Testis (tissue), 3 donors: ENCODE results near the gene LBX2. TPM values are rescaled to one million over a fixed set of nuclear protein-coding genes. Genes with fewer than 3 reads are reported as not detected.

Experiments used
- DNase-seq: peaks from one replicate; pipeline ENCODE4 v3.0.0-alpha.2; 2019
- H3K27ac ChIP-seq, 2 donors: fragments of 200-600 bp; sonication (generic); one replicate each; pipeline ENCODE4 v1.5.1; 2019
- H3K27me3 ChIP-seq: fragments of 200-600 bp; sonication (generic); one replicate; pipeline ENCODE4 v1.5.1; 2019
- H3K36me3 ChIP-seq: fragments of 200-600 bp; sonication (generic); one replicate; pipeline ENCODE4 v1.5.1; 2017; ENCODE audit warnings: low read depth; ENCODE audit errors: missing control alignments
- H3K4me1 ChIP-seq: fragments of 200-600 bp; sonication (generic); one replicate; pipeline ENCODE4 v1.5.1; 2019
- H3K4me3 ChIP-seq, 2 donors: fragments of 200-600 bp; sonication (generic); one replicate each; pipeline ENCODE4 v1.5.1; 2017 to 2019
- H3K9me3 ChIP-seq: fragments of 200-600 bp; sonication (generic); one replicate; pipeline ENCODE4 v1.5.1; 2017
- POLR2A ChIP-seq: fragments of 450-650 bp; IDR thresholded peaks from one replicate; pipeline ENCODE4 v1.6.1; 2017; ENCODE audit warnings: antibody characterized with exemption, mild to moderate bottlenecking, moderate library complexity
- WGBS, 2 donors: methylation state at CpG; one replicate each; pipeline ENCODE4 v1.1.5; 2018; 5-methylcytosine and 5-hydroxymethylcytosine counted together
- intact Hi-C: fragments of 100-400 bp; cut with DNase I; formaldehyde crosslinking; loops from one replicate; pipeline ENCODE4 v1.15.1; 2023; ENCODE audit warnings: low total_unique reads
- polyA plus RNA-seq: library from polyadenylated mRNA; stranded (reverse); fragments of 350-450 nt; fragmentation: Illumina TruSeq; extraction: RNeasy Lipid Tissue Mini Kit (QIAGEN cat#74804); gene quantifications from one replicate; pipeline ENCODE4 v1.2.3, GENCODE V29; 2014; ENCODE audit warnings: low read depth, low replicate concordance; ENCODE audit not compliant: insufficient read depth
- total RNA-seq, 2 donors: library from RNA; depleted of rRNA; stranded (reverse); fragments of >200 nt; gene quantifications; one replicate each; pipeline ENCODE4 v1.2.3, GENCODE V29; 2016
- TF ChIP-seq, protein P1 (sequence below), 3 experiments: fragments of 450-650 bp in 2 of 3; fragments of 200-600 bp in 1 of 3; sonication (generic) in 1 of 3; IDR thresholded peaks; one replicate each; pipeline ENCODE4 v1.5.1; 2016 to 2019; ENCODE audit warnings: antibody characterized with exemption in 3 of 3, mild to moderate bottlenecking in 2 of 3, moderate library complexity in 1 of 3

LBX2 gene
- total and polyA plus RNA-seq, 3 donors from 2014 or later = 0.33 to 1.4 TPM; not detected in 1

GRCh38 chr2:74526649-74527230 is 27.3 kb upstream of the LBX2 start:
- Histone ChIP-seq H3K27me3 (no peaks in the 10 kb centered on the region), H3K4me1 (peaks cover 16% of the 10 kb centered on the region), H3K4me3 (no peak overlapping the region), H3K9me3 (no peaks in the 10 kb centered on the region), H3K27ac (no peak overlapping the region), H3K36me3 (no peaks in the 10 kb centered on the region)
- 95 to 99% methylated on average over 11 of the region's 11 CpGs for WGBS, 2 donors
- no peak for DNase-seq
- TF ChIP-seq, protein P1, sequence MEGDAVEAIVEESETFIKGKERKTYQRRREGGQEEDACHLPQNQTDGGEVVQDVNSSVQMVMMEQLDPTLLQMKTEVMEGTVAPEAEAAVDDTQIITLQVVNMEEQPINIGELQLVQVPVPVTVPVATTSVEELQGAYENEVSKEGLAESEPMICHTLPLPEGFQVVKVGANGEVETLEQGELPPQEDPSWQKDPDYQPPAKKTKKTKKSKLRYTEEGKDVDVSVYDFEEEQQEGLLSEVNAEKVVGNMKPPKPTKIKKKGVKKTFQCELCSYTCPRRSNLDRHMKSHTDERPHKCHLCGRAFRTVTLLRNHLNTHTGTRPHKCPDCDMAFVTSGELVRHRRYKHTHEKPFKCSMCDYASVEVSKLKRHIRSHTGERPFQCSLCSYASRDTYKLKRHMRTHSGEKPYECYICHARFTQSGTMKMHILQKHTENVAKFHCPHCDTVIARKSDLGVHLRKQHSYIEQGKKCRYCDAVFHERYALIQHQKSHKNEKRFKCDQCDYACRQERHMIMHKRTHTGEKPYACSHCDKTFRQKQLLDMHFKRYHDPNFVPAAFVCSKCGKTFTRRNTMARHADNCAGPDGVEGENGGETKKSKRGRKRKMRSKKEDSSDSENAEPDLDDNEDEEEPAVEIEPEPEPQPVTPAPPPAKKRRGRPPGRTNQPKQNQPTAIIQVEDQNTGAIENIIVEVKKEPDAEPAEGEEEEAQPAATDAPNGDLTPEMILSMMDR (IDR thresholded peaks at IDR 0.05) = no peak
- TF ChIP-seq POLR2A = no peak
- intact Hi-C loops = no loop called here

- H3K9me3 ChIP-seq = no peaks in the 10 kb centered on the region
- peaks cover 10% of the 10 kb centered on the region for H3K4me1 ChIP-seq
- no peaks in the 10 kb centered on the region for H3K36me3 ChIP-seq
- WGBS, 2 donors = 86 to 93% methylated on average over 11 of the region's 11 CpGs
- intact Hi-C loops = no loop called here
- H3K27ac ChIP-seq = no peak within 1 kb of the TSS
- TF ChIP-seq, protein P1 (IDR thresholded peaks at IDR 0.05) = no peak
- no peak for TF ChIP-seq POLR2A
- H3K4me3 ChIP-seq = no peak within 1 kb of the TSS
- H3K27me3 ChIP-seq = no peaks in the 10 kb centered on the region
- peak; percentile 37 for DNase-seq
Observed at GRCh38 chr2:74525717-74526648, 26.6 kb upstream of the LBX2 start, which contains the start of gene DQX1. DQX1 (minus strand) TSS chr2:74526231; CDS start chr2:74525729, 502 bp downstream.

GRCh38 chr2:74524955-74525716 is 25.7 kb upstream of the LBX2 start:
- DNase-seq = no peak
- H3K27ac ChIP-seq = no peak overlapping the region
- intact Hi-C loops = no loop called here
- no peak overlapping the region for H3K4me3 ChIP-seq
- no peaks in the 10 kb centered on the region for H3K9me3 ChIP-seq
- TF ChIP-seq, protein P1 (IDR thresholded peaks at IDR 0.05) = no peak
- TF ChIP-seq POLR2A = no peak
- H3K36me3 ChIP-seq = no peaks in the 10 kb centered on the region
- no peaks in the 10 kb centered on the region for H3K27me3 ChIP-seq
- WGBS, 2 donors = 88 to 90% methylated on average over 10 of the region's 10 CpGs
- H3K4me1 ChIP-seq = peaks cover 7% of the 10 kb centered on the region

- H3K27me3 ChIP-seq = no peaks in the 10 kb centered on the region
- WGBS, 2 donors = 86 to 91% methylated on average over 7 to 9 of the region's 9 CpGs
- no peaks in the 10 kb centered on the region for H3K9me3 ChIP-seq
- peaks cover 7% of the 10 kb centered on the region for H3K4me1 ChIP-seq
- intact Hi-C loops = no loop called here
- no peak overlapping the region for H3K4me3 ChIP-seq
- no peaks in the 10 kb centered on the region for H3K36me3 ChIP-seq
- no peak overlapping the region for H3K27ac ChIP-seq
- DNase-seq = no peak
- no peak for TF ChIP-seq POLR2A
- TF ChIP-seq, protein P1 (IDR thresholded peaks at IDR 0.05) = no peak
Observed at GRCh38 chr2:74524005-74524404, 24.6 kb upstream of the LBX2 start.
